ENCODE results near the gene FITM1.

Gene FITM1, protein sequence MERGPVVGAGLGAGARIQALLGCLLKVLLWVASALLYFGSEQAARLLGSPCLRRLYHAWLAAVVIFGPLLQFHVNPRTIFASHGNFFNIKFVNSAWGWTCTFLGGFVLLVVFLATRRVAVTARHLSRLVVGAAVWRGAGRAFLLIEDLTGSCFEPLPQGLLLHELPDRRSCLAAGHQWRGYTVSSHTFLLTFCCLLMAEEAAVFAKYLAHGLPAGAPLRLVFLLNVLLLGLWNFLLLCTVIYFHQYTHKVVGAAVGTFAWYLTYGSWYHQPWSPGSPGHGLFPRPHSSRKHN

DNA sequence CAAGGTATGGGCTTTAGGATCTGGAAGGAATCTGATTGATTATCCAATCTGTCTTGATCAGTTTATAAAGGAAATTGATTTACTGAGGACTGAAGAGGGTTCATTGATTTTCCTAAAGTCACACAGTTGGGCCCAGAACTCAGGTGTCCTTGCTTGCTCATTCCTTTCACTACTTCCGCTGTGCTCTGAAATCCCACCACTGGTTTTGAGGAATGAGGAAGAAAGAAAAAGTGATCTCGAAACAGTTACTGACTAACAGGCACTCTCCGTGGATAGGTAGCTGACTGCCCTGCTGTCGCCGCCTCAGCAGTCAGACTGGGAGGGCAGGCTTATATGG is at the start of gene FITM1:
FITM1 (plus strand) TSS at position 280 of the 337 bp plus-strand sequence. CDS start 905 bp downstream, outside the sequence.
- peak; percentile 84 for DNase-seq (ENCODE audit: low spot score)

- DNase-seq (ENCODE audit: low spot score), result peak; percentile 35
Observed at GRCh38 chr14:24080888-24081738, 49.3 kb upstream of the FITM1 start.

DNA sequence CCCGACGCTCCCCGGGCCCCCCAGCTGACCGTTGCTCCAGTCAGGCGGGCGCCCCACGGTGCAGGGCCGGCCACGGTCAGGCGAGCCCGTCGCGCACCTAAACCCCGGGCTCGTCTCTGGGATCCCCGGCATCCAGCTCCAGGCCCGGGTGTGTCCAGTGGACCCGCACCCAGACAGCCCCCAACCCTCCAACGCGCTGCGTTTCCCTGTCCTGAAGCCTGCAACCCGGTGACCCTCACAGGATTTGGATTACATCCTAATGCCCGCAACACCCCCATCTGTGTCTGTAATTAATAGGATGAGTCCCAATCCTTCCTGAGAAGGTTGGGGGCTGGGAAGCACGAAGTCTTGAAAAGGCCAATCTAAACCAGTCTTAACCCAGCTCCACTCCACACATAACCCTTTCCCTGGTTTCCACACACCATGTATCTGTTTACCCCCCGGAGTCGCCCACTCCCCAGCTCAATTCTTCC is 48.7 kb upstream of the FITM1 start:
- DNase-seq (ENCODE audit: low spot score), result no peak

GRCh38 chr14:24082411-24083080 is 47.9 kb upstream of the FITM1 start:
- no peak for DNase-seq (ENCODE audit: low spot score)

- no peak for DNase-seq (ENCODE audit: low spot score)
Observed at GRCh38 chr14:24083462-24083861, 47.0 kb upstream of the FITM1 start.

GRCh38 chr14:24084440-24084839 is 46.0 kb upstream of the FITM1 start:
- DNase-seq (ENCODE audit: low spot score), result peak; percentile 47

GRCh38 chr14:24085215-24085614 is 45.2 kb upstream of the FITM1 start:
- no peak for DNase-seq (ENCODE audit: low spot score)

DNA sequence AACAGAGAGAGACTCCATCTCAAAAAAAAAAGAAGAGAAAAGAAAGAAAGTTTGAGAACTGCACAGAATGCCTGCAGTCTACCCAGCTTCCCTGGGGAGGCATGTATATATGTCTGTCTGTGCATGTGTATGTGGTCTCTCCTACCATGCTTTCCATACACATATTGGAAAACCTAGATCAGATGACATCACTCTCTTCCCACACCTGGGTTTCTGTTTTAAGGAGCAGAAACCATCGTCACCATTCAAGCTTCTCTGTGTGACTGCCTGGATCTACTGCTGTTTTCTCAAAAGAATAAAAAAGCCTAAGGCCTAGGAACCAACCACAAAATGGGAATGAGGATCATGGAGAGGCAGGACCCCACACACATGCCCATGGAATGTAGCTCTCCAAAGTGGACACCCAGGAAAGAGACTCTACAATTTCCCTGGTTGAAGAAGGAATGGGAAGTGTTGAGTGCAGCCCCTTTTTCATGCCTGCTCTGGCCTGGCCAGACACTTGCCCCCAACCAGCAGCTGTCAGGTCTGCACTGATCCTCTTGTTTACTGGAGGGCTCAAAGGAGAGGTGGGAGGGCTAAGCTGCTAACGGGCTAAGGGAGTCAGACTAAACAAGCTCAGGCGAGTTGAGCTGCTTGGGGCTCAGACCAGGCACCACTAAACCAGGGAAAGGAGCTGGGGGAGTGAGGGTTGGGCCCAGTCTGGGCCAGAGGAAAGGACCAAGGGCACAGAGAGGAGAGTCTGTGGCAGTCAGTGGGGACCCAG is 44.1 kb upstream of the FITM1 start:
- no peak for DNase-seq (ENCODE audit: low spot score)

- DNase-seq (ENCODE audit: low spot score), result no peak
Observed at GRCh38 chr14:24087004-24087403, 43.5 kb upstream of the FITM1 start.

- no peak for DNase-seq (ENCODE audit: low spot score)
Observed at GRCh38 chr14:24088095-24088494, 42.4 kb upstream of the FITM1 start.

DNA sequence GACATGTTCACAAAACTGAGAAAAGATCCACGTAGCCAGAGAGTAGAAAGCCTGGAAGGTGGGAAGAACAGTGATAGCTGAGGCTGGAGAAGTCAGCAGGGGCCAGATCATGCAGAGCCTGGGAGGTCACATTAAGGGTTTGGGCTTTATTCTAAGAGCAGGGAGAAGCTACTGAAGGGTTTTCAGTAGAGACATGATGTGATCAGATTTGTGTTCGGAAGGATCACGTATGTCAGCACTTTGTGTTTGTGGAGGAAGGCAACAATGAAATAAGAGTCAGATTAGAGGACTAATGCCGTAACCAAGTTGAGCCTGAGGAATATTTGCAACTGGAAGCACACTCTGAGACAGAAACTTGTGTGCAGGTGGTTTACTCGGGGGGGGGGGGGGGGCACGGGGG is 40.6 kb upstream of the FITM1 start:
- DNase-seq (ENCODE audit: low spot score), result no peak

DNA sequence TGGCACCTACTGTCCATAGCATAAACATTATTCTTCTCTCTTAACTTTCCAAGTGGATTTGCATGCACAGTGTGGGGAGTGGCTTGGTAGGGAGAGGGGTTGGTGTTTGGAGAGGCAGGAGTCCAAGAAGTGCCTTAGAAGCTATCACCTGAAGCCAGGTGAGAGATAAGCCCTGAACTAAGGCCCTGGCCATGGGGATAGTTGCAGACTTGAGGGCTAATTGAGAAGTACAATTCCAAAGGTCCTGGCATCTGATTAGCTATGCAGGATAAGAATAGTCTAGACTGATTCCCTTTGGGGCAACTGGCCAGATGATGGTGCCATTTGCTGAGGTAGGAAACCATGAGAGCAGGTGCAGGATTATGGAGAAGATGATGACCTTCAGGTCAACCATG is 38.4 kb upstream of the FITM1 start:
- DNase-seq (ENCODE audit: low spot score), result no peak

GRCh38 chr14:24092505-24093206 is 37.8 kb upstream of the FITM1 start:
- no peak for DNase-seq (ENCODE audit: low spot score)

- DNase-seq (ENCODE audit: low spot score), result no peak
Observed at GRCh38 chr14:24093207-24093900, 37.1 kb upstream of the FITM1 start.

DNA sequence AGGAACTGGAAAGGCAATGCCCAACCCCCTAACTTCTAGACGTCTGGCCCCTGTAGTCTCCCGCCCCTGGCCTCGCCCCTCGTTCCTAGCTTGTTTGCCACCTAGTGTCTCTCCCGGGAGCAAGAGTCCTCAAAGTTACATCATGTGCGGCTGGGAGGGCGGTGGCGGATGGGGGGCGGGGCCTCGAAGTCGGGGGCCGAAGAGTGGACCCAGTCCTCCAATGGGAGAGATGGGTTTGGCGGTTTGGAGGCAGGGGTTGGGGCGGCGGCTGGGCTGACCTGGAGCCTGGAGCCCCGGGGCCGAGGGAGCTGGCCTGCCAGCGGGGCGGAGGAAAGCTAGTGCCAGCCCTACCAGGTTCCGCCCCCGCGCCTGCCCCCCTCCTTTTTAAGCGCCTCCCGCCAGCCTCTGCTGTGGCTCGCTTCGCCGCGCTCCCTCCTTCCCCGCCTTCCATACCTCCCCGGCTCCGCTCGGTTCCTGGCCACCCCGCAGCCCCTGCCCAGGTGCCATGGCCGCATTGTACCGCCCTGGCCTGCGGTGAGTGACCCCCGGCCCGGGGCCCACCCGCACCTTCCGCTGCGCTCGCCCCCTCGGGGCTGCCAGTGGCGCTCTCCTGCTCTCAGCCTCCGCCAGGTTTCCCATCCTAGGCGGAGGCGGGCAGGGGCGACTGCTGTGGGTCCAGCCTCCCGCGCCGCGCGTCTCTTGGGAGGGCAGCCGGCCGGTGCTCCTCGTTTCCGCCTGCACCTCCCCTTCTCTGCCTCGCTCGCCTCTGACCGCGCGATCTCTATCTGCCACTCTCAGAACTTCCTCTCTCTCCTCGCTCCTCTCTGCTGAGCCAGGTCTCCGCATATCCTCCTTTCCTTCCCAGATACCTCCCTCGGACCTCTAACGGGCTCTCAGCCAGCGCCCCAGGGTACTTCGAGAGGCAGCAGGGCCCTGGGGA is 36.3 kb upstream of the FITM1 start, which contains the start of gene PCK2:
PCK2 (plus strand) TSS at position 411 of the 940 bp plus-strand sequence; CDS start at position 506, 95 bp downstream.
- DNase-seq (ENCODE audit: low spot score), result peak; percentile 92

- DNase-seq (ENCODE audit: low spot score), result no peak
Observed at GRCh38 chr14:24094841-24095270, 35.6 kb upstream of the FITM1 start.

GRCh38 chr14:24095271-24096068 is 35.0 kb upstream of the FITM1 start:
- DNase-seq (ENCODE audit: low spot score), result peak; percentile 70

DNA sequence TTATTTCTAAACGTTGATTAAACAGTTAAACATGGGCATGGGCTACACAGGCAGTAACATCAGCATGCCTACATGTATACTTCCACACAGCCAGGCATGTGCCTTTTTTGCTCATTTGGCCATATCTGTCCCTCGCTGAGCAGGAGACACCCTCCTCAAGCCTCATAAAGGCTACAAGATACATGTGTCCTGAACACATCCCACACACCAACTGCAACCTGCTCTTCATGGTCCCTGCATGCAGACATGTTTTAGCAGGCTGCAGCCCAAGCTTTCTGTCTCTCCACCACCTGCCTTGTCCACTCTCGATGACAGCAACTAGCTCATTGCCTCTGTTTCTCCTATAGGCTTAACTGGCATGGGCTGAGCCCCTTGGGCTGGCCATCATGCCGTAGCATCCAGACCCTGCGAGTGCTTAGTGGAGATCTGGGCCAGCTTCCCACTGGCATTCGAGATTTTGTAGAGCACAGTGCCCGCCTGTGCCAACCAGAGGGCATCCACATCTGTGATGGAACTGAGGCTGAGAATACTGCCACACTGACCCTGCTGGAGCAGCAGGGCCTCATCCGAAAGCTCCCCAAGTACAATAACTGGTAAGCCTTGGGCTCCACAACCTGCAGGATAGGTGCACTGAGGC is 33.8 kb upstream of the FITM1 start:
- DNase-seq (ENCODE audit: low spot score), result no peak

Measured in kidney tubule cell (primary cell).